HepG2 (cell line): Measurements from ENCODE around the gene CCT5. TPM values are rescaled to one million over a fixed set of nuclear protein-coding genes. Genes with fewer than 3 reads are reported as not detected.

Source experiments
- BCLAF1 ChIP-seq: fragments of 450-650 bp; IDR thresholded peaks from 2 replicates; pipeline ENCODE4 v1.6.1; 2017; ENCODE audit warnings: mild to moderate bottlenecking
- DDIT3 ChIP-seq: sonication (generic); formaldehyde crosslinking; IDR thresholded peaks from 2 replicates; pipeline ENCODE4 v1.4.0; 2020; ENCODE audit warnings: mild to moderate bottlenecking, missing genetic modification reagents
- GATAD1 ChIP-seq: IDR thresholded peaks from 2 replicates; pipeline ENCODE4 v1.6.1; 2016; ENCODE audit warnings: missing genetic modification reagents, missing compliant biosample characterization
- MYC ChIP-seq: sonication (generic); formaldehyde crosslinking; IDR thresholded peaks from 2 replicates; pipeline ENCODE4 v1.9.0; 2021; ENCODE audit warnings: missing genetic modification reagents, borderline replicate concordance
- MZF1 ChIP-seq: sonication (generic); formaldehyde crosslinking; IDR thresholded peaks from 2 replicates; pipeline ENCODE4 v1.8.1; 2023; ENCODE audit warnings: mild to moderate bottlenecking, missing genetic modification reagents, borderline replicate concordance
- RXRA ChIP-seq: sonication (generic); formaldehyde crosslinking; IDR thresholded peaks from 2 replicates; pipeline ENCODE4 v1.5.1; 2020; ENCODE audit warnings: missing genetic modification reagents
- SIN3A ChIP-seq: IDR thresholded peaks from 2 replicates; pipeline ENCODE4 v1.6.1; 2011; ENCODE audit warnings: low read depth, mild to moderate bottlenecking, control low read depth, low read length, borderline replicate concordance
- ZNF530 ChIP-seq: sonication (generic); formaldehyde crosslinking; IDR thresholded peaks from 2 replicates; pipeline ENCODE4 v1.5.0; 2020; ENCODE audit warnings: low read depth, mild to moderate bottlenecking, missing genetic modification reagents
- polyA plus RNA-seq, 8 experiments: library from polyadenylated mRNA; depleted of rRNA in 3 of 8; stranded (reverse) in 7 of 8; unstranded in 1 of 8; fragments of >200 nt; fragmentation: Illumina TruSeq in 4 of 8; extraction: Trizol in 4 of 8; gene quantifications; 2 replicates each; pipeline versions ENCODE4 v1.2.1 to v1.2.3, GENCODE V29; 2011 to 2016; ENCODE audit warnings: low read depth in 4 of 8, missing spikeins in 1 of 8, mixed read lengths in 1 of 8; ENCODE audit not compliant: insufficient read depth in 1 of 8
- total RNA-seq, 5 experiments: library from RNA; depleted of rRNA; stranded (reverse); fragments of >200 nt; fragmentation: Illumina TruSeq; extraction: Trizol; gene quantifications; 2 replicates each; pipeline ENCODE4 v1.2.3, GENCODE V29; 2016; ENCODE audit warnings: low read depth in 1 of 5
- TF ChIP-seq, protein P1 (sequence below): sonication (generic); formaldehyde crosslinking; IDR thresholded peaks from 2 replicates; pipeline ENCODE4 v1.4.0; 2020; ENCODE audit warnings: mild to moderate bottlenecking, missing genetic modification reagents
- TF ChIP-seq, protein P2 (sequence below): sonication (generic); formaldehyde crosslinking; IDR thresholded peaks from 2 replicates; pipeline ENCODE4 v1.4.0; 2020; ENCODE audit warnings: mild to moderate bottlenecking, missing genetic modification reagents
- TF ChIP-seq, protein P3 (sequence below): sonication (generic); formaldehyde crosslinking; IDR thresholded peaks from 2 replicates; pipeline ENCODE4 v1.8.1; 2022; ENCODE audit warnings: low read depth, mild to moderate bottlenecking, missing genetic modification reagents

The CCT5 gene
- total and polyA plus RNA-seq, 2 of the 13 experiments (the other 11 are each of a cell fraction or from before 2014, with no cell fraction given), result 319 to 708 TPM

DNA sequence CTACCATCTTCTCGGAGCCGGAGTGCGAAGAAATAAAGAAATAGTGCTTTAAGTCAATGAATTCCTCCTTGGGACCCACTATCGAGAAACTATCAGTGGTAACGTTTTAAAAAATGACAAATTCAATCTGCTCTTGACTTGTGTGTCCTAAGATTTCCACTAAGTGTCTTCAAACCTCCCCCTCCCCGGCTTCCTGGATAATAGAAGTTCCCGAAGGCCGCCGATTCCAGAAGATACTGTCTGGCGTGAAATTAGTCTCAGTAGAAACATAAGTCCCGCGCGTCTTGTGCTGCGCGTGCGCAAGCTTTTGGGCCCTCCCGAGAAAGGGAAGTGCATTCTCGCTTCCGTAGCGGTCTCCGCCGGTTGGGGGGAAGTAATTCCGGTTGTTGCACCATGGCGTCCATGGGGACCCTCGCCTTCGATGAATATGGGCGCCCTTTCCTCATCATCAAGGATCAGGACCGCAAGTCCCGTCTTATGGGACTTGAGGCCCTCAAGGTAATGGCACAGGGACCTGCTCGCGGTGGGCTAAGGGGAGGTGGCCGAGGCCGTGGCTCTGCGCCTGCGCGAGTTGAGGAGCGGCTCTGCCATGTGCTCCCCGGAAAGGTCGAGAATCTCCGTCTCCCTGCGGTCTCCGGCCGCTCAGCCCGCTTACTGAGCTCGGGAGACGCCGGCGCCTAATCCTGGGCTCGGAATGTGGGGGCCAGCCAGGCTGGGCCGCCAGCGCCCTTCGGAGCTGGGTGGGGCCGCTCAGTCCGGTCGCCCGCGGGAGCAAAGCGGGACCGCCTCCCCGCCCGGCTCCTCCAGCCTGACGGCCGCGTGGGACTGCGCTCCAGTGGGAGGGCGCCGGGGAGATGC lies at the start of gene CCT5 (continued):
- TF ChIP-seq, protein P1, sequence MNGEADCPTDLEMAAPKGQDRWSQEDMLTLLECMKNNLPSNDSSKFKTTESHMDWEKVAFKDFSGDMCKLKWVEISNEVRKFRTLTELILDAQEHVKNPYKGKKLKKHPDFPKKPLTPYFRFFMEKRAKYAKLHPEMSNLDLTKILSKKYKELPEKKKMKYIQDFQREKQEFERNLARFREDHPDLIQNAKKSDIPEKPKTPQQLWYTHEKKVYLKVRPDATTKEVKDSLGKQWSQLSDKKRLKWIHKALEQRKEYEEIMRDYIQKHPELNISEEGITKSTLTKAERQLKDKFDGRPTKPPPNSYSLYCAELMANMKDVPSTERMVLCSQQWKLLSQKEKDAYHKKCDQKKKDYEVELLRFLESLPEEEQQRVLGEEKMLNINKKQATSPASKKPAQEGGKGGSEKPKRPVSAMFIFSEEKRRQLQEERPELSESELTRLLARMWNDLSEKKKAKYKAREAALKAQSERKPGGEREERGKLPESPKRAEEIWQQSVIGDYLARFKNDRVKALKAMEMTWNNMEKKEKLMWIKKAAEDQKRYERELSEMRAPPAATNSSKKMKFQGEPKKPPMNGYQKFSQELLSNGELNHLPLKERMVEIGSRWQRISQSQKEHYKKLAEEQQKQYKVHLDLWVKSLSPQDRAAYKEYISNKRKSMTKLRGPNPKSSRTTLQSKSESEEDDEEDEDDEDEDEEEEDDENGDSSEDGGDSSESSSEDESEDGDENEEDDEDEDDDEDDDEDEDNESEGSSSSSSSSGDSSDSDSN (CRISPR knock-in tag), result peak; percentile 65
- peak; percentile 54; the same call in 1 of the 2 replicates for TF ChIP-seq SIN3A
- TF ChIP-seq MYC (CRISPR knock-in tag), result peak; percentile 99
- TF ChIP-seq ZNF530, result no peak
- TF ChIP-seq, protein P2, sequence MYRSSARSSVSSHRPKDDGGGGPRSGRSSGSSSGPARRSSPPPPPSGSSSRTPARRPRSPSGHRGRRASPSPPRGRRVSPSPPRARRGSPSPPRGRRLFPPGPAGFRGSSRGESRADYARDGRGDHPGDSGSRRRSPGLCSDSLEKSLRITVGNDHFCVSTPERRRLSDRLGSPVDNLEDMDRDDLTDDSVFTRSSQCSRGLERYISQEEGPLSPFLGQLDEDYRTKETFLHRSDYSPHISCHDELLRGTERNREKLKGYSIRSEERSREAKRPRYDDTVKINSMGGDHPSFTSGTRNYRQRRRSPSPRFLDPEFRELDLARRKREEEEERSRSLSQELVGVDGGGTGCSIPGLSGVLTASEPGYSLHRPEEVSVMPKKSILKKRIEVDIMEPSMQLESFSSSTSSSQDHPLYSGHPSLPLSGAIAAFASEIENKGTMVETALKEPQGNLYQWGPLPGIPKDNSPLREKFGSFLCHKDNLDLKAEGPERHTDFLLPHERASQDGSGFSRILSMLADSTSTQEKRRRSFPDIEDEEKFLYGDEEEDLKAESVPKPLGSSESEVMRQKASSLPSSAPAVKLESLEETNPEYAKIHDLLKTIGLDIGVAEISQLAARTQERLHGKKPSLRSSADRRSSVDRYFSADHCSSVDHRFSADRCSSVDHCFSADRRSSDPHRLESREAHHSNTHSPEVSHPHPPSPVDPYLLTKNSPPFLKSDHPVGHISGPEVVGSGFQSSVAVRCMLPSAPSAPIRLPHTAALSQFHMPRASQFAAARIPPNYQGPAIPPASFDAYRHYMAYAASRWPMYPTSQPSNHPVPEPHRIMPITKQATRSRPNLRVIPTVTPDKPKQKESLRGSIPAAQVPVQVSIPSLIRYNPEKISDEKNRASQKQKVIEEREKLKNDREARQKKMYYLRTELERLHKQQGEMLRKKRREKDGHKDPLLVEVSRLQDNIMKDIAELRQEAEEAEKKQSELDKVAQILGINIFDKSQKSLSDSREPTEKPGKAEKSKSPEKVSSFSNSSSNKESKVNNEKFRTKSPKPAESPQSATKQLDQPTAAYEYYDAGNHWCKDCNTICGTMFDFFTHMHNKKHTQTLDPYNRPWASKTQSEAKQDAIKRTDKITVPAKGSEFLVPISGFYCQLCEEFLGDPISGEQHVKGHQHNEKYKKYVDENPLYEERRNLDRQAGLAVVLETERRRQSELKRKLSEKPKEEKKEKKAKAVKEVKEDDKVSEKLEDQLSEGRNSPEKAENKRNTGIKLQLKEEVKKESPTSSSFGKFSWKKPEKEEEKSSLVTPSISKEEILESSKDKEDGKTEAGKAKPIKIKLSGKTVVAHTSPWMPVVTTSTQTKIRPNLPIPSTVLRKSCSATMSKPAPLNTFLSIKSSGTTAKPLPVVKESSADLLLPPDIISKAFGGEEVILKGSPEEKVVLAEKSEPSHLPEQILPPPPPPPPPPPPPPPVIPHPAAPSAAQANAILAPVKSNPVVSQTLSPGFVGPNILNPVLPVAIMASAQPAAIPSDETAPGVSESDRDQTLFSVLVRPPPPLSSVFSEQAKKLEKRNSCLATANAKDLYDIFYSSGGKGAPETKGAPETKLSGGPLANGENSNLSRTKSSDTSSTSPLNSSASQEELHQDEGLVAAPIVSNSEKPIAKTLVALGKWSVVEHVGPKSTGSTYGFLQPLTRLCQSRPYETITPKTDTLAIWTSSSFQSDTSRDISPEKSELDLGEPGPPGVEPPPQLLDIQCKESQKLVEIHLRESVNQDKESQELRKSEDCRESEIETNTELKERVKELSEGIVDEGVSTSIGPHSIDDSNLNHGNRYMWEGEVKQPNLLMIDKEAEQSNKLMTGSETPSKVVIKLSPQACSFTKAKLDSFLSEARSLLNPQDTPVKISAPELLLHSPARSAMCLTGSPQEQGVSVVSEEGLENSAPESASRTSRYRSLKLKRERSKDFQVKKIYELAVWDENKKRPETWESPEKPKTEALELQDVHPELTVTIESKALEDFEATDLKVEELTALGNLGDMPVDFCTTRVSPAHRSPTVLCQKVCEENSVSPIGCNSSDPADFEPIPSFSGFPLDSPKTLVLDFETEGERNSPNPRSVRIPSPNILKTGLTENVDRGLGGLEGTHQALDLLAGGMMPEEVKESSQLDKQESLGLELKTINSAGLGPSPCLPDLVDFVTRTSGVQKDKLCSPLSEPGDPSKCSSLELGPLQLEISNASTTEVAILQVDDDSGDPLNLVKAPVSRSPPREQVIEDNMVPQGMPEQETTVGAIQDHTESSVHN (CRISPR knock-in tag), result no peak
- TF ChIP-seq, protein P3, sequence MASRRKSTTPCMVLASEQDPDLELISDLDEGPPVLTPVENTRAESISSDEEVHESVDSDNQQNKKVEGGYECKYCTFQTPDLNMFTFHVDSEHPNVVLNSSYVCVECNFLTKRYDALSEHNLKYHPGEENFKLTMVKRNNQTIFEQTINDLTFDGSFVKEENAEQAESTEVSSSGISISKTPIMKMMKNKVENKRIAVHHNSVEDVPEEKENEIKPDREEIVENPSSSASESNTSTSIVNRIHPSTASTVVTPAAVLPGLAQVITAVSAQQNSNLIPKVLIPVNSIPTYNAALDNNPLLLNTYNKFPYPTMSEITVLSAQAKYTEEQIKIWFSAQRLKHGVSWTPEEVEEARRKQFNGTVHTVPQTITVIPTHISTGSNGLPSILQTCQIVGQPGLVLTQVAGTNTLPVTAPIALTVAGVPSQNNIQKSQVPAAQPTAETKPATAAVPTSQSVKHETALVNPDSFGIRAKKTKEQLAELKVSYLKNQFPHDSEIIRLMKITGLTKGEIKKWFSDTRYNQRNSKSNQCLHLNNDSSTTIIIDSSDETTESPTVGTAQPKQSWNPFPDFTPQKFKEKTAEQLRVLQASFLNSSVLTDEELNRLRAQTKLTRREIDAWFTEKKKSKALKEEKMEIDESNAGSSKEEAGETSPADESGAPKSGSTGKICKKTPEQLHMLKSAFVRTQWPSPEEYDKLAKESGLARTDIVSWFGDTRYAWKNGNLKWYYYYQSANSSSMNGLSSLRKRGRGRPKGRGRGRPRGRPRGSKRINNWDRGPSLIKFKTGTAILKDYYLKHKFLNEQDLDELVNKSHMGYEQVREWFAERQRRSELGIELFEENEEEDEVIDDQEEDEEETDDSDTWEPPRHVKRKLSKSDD (CRISPR knock-in tag), result no peak
- no peak for TF ChIP-seq BCLAF1
- TF ChIP-seq RXRA (CRISPR knock-in tag), result peak; percentile 56
- no peak for TF ChIP-seq DDIT3 (CRISPR knock-in tag)
- no peak for TF ChIP-seq MZF1 (CRISPR knock-in tag)
- TF ChIP-seq GATAD1, result peak; percentile 84
